MCF 10A (cell line): Measurements from ENCODE around the gene AKAP8. TPM values are rescaled to one million over a fixed set of nuclear protein-coding genes. Genes with fewer than 3 reads are reported as not detected.
A peak's percentile ranks its signal among the peaks of the same experiment; 100 is the strongest.
"Not testable (repeated sequence)": the region's sequence is repeated elsewhere in the genome, so short reads cannot be mapped to it uniquely, and the experiment has no call there.

ENCODE experiments used
- BruUV-seq: library from RNA; stranded (reverse); fragments of 400-500 nt; replicated peaks from 2 replicates; lab custom pipeline; 2021; lab: Mats Ljungman, UMichigan
- CTCF ChIA-PET: fragments of 300-600 bp; sonication (Branson Sonifier 250); formaldehyde crosslinking; extraction: SDS; loops from one replicate; lab custom pipeline; 2021; ENCODE audit warnings: antibody characterized with exemption, inconsistent platforms; lab: Yijun Ruan, JAX
- POLR2A ChIA-PET: fragments of 300-600, 350-650 bp; sonication (Branson Sonifier 250); formaldehyde crosslinking; extraction: SDS; loops from one replicate; lab custom pipeline; 2020; ENCODE audit warnings: antibody characterized with exemption, inconsistent platforms; lab: Yijun Ruan, JAX
- DNase-seq: peaks from one replicate; pipeline ENCODE4 v3.0.0-alpha.2; 2018; ENCODE audit not compliant: unreplicated experiment
- H3K27ac Mint-ChIP-seq: one replicate; pipeline ENCODE4 v1.8.0; 2022; ENCODE audit warnings: mild to moderate bottlenecking, low read depth, mixed read lengths; ENCODE audit not compliant: unreplicated experiment
- H3K27me3 Mint-ChIP-seq: one replicate; pipeline ENCODE4 v1.8.0; 2022; ENCODE audit warnings: mixed read lengths; ENCODE audit not compliant: insufficient read depth, unreplicated experiment
- H3K36me3 Mint-ChIP-seq: one replicate; pipeline ENCODE4 v1.8.0; 2022; ENCODE audit warnings: mild to moderate bottlenecking, moderate library complexity, mixed read lengths; ENCODE audit not compliant: insufficient read depth, unreplicated experiment
- H3K4me1 Mint-ChIP-seq: one replicate; pipeline ENCODE4 v1.8.0; 2022; ENCODE audit warnings: mixed read lengths; ENCODE audit not compliant: insufficient read depth, unreplicated experiment
- H3K4me3 Mint-ChIP-seq: one replicate; pipeline ENCODE4 v1.8.0; 2022; ENCODE audit warnings: mild to moderate bottlenecking, moderate library complexity, mixed read lengths; ENCODE audit not compliant: unreplicated experiment
- H3K9me3 Mint-ChIP-seq: one replicate; pipeline ENCODE4 v1.8.0; 2022; ENCODE audit warnings: mixed read lengths; ENCODE audit not compliant: unreplicated experiment
- CTCF ChIP-seq: fragments of 200-600 bp; IDR thresholded peaks from one replicate; pipeline ENCODE4 v1.8.0; 2022; ENCODE audit warnings: antibody characterized with exemption, mild to moderate bottlenecking; ENCODE audit not compliant: unreplicated experiment
- intact Hi-C: fragments of 100-400 bp; cut with micrococcal nuclease; formaldehyde crosslinking; loops from 2 replicates; pipeline ENCODE4 v1.14.1; 2022
- total RNA-seq: library from RNA; stranded (reverse); gene quantifications from 2 replicates; pipeline ENCODE4 v1.2.3, GENCODE V29; 2022

The AKAP8 gene
- total RNA-seq, 1 experiment from 2014 or later, result 37.8 TPM

GRCh38 chr19:15368798-15369593, 10.6 kb downstream of the AKAP8 start:
- intact Hi-C loops, result no loop called here
- Mint-ChIP-seq H3K4me1 (no peaks in the 10 kb centered on the region), H3K27me3 (no peaks in the 10 kb centered on the region), H3K36me3 (peaks cover 98% of the 10 kb centered on the region), H3K27ac (no peak overlapping the region), H3K9me3 (no peaks in the 10 kb centered on the region), H3K4me3 (no peak overlapping the region)
- ChIA-PET POLR2A (interaction anchor here (0.5 to 0.7 kb wide), 2 partner anchors 16 to 109 kb away, joined by 3 read pairs; no protein-coding TSS in a partner anchor), CTCF (interaction anchor here (0.5 to 0.6 kb wide), 2 partner anchors 9 to 27 kb away, joined by 3 read pairs; no protein-coding TSS in a partner anchor)
- no peak for TF ChIP-seq CTCF
- no TSS peak for BruUV-seq
- no peak for DNase-seq

GRCh38 chr19:15368051-15368632, 11.4 kb downstream of the AKAP8 start:
- intact Hi-C loops, result no loop called here
- no peak overlapping the region for H3K27ac Mint-ChIP-seq
- DNase-seq, result no peak
- no peaks in the 10 kb centered on the region for H3K27me3 Mint-ChIP-seq
- no peak for TF ChIP-seq CTCF
- POLR2A ChIA-PET, result interaction anchor here (0.5 to 0.7 kb wide), 3 partner anchors 17 to 202 kb away, joined by 3 read pairs; no protein-coding TSS in a partner anchor
- CTCF ChIA-PET, result interaction anchor here (0.5 to 0.6 kb wide), 2 partner anchors 10 to 26 kb away, joined by 3 read pairs; no protein-coding TSS in a partner anchor
- no peaks in the 10 kb centered on the region for H3K4me1 Mint-ChIP-seq
- H3K36me3 Mint-ChIP-seq, result peaks cover 95% of the 10 kb centered on the region
- no peaks in the 10 kb centered on the region for H3K9me3 Mint-ChIP-seq
- no peak overlapping the region for H3K4me3 Mint-ChIP-seq
- no TSS peak for BruUV-seq

- Mint-ChIP-seq H3K4me1 (no peaks in the 10 kb centered on the region), H3K9me3 (no peaks in the 10 kb centered on the region), H3K27me3 (no peaks in the 10 kb centered on the region), H3K27ac (peak overlapping the region; percentile 19), H3K4me3 (no peak overlapping the region), H3K36me3 (peaks cover 88% of the 10 kb centered on the region)
- DNase-seq, result no peak
- ChIA-PET CTCF (interaction anchor here (0.6 to 0.7 kb wide), 2 partner anchors 65 to 103 kb away, joined by 3 read pairs; no protein-coding TSS in a partner anchor), POLR2A (interaction anchor here (0.6 to 0.7 kb wide), 2 partner anchors 12 to 201 kb away, joined by 3 to 4 read pairs; no protein-coding TSS in a partner anchor)
- BruUV-seq, result no TSS peak
- TF ChIP-seq CTCF, result no peak
- intact Hi-C loops, result no loop called here
Measured at GRCh38 chr19:15367439-15367838, 12.1 kb downstream of the AKAP8 start.

- no TSS peak for BruUV-seq
- no peaks in the 10 kb centered on the region for H3K9me3 Mint-ChIP-seq
- H3K27me3 Mint-ChIP-seq, result no peaks in the 10 kb centered on the region
- CTCF ChIA-PET, result interaction anchor here (1.0 kb wide), 1 partner anchor 188 kb away, joined by 3 read pairs; no protein-coding TSS in a partner anchor
- intact Hi-C loops, result no loop called here
- TF ChIP-seq CTCF, result no peak
- H3K4me3 Mint-ChIP-seq, result no peak overlapping the region
- peaks cover 86% of the 10 kb centered on the region for H3K36me3 Mint-ChIP-seq
- no peak for DNase-seq
- no peak overlapping the region for H3K27ac Mint-ChIP-seq
- no peaks in the 10 kb centered on the region for H3K4me1 Mint-ChIP-seq
- POLR2A ChIA-PET, result interaction anchor here (0.9 to 1.1 kb wide), 2 partner anchors 14 to 114 kb away, joined by 3 read pairs; partner anchors contain the start of gene AKAP8
Measured at GRCh38 chr19:15365264-15365663, 14.3 kb downstream of the AKAP8 start.

- intact Hi-C loops, H3K4me3 Mint-ChIP-seq, BruUV-seq, DNase-seq, H3K27me3 Mint-ChIP-seq, H3K27ac Mint-ChIP-seq, CTCF ChIA-PET, H3K4me1 Mint-ChIP-seq, H3K9me3 Mint-ChIP-seq: not testable (repeated sequence)
- POLR2A ChIA-PET, result interaction anchor here (0.7 kb wide), 1 partner anchor 544 kb away, joined by 3 read pairs; no protein-coding TSS in a partner anchor
- H3K36me3 Mint-ChIP-seq, result peaks cover 87% of the 10 kb centered on the region
Measured at GRCh38 chr19:15363791-15364190, 15.8 kb downstream of the AKAP8 start.

GRCh38 chr19:15363048-15363447, 16.5 kb downstream of the AKAP8 start:
- DNase-seq, H3K9me3 Mint-ChIP-seq, H3K27me3 Mint-ChIP-seq, CTCF ChIA-PET, POLR2A ChIA-PET, H3K27ac Mint-ChIP-seq, H3K4me3 Mint-ChIP-seq, H3K4me1 Mint-ChIP-seq, intact Hi-C loops, BruUV-seq: not testable (repeated sequence)
- peaks cover 87% of the 10 kb centered on the region for H3K36me3 Mint-ChIP-seq
